GM04504 (cell line): Measurements from ENCODE around the gene SALL1.
A peak's percentile ranks its signal among the peaks of the same experiment; 100 is the strongest.

Source experiments
- DNase-seq: peaks from one replicate; pipeline ENCODE4 v3.0.0-alpha.2; 2012; ENCODE audit warnings: low read depth

SALL1 gene

DNA sequence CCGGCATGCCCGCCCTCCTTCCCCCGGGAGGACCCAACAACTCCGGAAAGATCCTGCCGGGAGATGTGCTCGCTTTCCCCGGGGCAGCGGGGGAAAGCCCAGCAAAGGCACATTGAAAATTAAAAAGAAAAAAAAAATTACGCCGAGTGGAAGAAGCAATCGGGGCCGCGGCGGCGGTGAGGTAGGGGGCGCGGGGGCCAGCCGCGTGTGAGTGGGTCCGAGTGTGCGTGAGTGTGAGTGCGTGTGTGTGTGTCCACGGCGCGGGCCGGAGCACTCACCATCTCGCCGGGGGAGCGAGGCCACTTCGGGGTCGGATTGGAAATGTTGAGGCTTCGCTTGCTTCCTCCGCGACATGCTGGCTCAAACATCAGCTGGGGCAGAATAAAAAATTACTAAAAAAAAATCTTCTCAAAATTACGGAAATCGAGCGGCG is at the start of gene SALL1:
TSS of gene SALL1 (minus strand) at position 383 of the 433 bp plus-strand sequence. CDS start at position 354, 29 bp downstream.
- no peak for DNase-seq

DNA sequence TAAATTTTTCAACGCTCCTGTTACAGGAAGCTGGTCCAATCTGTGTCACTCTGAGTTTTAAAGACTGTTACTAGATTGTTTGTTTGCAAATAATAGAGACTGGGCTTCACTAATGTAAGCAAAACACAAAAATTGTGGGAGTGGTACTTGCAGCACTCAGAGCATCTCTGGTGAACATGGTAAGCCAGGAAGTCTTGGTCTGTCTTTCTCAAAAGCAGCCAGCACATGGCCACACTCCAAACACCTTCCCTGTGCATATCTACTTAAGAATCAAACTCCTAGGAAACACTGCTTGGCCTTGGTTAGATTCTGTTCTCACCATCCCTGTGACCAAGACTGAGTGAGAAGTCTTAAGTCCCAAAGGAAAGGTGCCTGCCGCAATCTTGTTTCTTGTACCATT is 49.7 kb upstream of the SALL1 start:
- no peak for DNase-seq

DNA sequence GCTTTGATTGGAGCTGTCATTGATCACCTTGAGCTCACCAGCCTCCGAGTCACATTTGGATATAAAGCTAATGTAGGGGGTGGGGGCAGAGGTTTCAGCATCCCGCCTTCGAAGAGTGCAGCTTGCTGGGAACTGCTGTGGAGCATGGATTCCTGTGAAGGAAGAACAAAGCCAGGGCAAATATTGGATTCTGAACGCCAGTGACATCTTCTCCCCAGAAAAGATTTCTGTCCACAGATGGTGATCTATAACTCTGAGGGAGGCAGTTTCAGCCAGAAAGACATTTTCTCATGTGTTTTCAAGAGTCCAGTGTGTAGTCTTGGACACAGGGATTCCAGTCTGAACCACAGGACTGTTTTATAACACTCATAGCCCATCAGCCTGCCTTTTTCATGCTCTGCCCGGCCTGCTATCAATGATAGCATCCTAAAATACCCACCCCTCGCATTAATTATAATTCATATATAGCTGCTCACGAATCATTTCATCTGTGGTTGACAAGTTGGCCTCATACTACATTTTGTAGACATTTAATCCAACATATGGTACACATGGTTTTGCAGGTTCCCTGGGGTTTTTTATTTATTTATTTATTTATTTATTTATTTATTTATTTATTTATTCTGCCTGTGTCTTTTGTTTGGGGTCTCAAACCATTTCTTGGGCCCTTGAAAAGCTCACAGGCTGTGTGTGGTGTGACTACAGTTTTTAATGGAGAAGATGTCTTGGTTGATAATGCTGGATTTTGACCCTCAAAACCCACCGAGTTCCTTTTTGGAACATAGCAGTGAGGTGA is 47.1 kb upstream of the SALL1 start:
- no peak for DNase-seq

DNA sequence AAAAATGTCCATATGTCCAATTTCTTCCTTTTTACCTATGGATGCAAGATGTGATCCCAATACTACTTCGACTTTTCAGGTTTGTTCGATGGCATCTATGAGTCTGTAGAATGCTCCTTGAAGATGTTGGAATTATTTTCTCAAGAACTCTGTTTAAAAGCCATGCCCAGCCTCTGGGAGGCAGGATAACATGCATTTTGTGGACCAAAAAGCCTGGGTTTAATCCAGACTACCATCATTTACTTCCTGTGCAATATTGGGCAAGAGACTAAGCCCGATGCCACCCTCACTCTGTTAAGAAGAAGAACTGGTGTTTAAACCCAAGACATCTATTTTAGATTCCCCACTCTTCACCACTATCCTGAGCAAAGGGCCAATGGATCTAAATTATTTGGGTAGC is 42.8 kb upstream of the SALL1 start:
- no peak for DNase-seq

DNA sequence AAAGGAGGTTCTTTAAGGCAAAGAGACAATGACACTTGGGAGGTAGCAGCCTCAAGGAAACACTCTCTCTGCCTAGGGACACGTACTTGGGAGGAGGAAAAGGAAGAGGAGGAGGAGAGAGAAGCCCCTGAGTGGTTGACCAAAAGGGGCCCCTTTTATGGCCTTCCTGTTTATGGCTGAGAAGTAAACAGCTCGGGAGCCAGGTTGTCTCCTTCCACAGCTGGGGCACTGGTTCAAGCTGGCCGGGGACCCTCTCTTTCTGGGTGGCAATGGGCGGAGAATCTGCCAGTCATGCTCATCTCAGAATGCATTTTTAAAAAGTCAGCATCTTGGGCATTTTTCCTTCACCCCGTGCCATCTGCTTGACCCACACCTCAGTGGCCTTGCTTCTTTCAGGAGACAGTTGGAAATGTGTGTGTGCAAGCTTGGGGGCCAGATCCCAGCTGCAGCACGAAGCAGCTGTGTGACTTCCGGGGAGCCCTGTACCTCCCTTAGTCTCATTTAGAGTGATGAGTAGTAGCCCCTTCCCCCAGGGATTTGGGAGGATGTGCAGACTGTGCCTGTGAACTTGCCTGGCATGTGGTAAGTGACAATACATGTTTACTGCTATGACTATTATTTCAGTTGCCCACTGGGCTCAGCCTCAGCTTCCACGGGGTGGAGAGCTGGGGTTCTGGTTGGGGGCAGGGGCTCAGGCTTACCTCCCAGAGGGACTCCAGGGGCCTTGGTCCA is 33.8 kb upstream of the SALL1 start:
- DNase-seq, result no peak

DNA sequence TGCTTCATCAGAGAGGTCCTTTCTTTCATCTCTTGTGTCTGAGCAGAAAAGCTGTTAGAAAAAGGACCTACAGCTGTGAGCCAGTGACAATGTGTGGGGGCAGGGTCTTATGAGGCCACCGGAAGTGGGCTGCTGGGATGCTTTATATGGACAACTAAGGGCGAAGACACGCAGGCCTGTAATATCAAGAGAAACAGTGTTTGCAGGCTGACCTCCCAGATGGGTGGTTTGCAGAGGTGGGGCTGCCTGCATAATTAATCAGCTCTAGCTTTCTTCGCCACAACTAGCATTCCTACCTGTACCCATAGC is 30.4 kb upstream of the SALL1 start:
- DNase-seq, result no peak

DNA sequence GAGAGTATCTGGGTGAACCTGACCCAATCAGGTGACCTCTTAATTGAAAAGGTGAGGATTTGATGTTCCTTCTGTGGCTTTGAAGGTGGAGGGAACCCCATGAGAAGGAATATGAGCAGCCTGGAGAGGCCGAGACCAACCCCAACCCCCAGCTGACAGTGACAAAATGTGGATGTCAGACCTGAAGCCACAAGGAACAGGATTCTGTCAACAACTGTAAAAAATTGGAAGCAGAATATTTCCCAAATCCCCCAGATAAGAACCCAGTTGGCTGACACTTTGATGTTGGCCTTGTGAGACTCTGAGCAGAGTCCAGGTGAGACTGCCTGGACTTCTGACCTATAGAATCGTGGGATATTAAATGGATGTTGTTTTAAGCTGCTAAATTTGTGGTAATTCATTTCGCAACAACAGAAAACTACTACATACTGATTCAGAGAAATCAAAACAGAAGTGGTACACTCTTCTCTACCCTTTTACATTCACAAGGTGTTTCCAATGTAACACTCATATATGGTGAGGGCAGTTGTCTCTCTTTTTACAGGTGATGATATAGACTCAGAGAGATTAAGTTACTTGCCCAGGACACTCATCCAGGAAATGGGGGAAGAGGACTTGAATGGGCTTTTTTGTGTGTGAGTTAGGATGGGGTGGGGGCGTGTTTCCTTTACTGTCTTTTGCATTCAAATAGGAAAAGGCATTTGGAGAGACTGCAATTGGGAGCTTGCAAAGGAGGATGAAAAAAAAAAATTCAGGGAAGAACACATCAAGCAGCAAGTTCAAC is 29.8 kb upstream of the SALL1 start:
- no peak for DNase-seq

DNA sequence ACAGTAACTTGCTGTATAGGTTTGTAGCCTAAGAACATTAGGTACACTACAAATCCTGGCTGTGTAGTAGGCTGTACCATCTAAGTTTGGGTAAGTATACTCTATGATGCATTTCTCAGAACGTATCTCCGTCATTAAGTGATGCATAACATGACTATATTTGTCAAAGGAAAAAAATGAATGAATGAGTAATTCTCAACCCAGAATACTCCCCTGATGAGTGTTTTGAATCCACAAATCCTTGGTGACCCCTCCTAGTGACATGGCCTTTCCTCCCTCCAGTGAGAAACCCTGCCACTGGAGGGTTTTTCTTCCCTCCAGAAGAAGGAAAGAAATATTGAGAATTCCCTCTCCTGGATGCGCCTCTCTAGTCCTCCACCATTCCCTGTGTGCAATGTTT is 24.0 kb upstream of the SALL1 start:
- no peak for DNase-seq

DNA sequence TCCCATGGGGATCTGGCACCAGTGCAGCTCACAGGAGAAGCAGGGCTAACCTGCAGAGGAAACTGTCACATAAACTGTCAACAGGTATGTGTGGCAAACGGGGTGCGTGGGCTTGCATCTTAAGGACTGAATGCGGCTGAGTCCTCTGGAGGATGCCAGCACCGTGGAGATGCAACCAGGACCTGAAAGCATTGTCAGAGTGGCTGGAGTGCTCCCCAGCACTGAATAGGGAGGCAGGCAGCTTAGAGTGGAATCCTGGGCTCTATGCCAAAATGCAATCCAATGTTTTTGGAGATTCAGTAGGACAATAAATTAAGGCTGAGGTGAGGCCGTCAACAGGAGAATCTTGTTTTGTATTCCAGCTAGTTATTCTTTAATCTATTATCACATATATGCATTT is 21.3 kb upstream of the SALL1 start:
- DNase-seq, result no peak

DNA sequence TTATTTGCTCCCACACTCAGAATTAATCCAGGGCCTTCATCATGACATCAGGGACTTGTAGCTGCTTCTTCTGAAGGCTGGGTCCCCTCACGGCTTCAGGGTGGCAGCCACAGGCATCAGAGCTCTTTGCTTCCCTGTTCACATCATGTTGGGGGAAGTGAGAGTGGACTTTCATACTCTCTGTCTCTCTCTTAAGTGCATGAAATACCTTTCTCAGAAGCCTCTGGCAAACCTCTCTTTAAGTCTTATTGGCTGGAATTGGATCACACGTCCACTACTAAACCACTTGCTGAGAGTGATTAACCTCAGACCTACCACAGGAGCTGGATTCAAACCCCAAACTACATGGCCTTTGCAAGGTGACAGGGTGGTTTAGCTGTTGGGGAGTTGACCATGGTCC is 17.7 kb upstream of the SALL1 start:
- DNase-seq, result no peak

DNA sequence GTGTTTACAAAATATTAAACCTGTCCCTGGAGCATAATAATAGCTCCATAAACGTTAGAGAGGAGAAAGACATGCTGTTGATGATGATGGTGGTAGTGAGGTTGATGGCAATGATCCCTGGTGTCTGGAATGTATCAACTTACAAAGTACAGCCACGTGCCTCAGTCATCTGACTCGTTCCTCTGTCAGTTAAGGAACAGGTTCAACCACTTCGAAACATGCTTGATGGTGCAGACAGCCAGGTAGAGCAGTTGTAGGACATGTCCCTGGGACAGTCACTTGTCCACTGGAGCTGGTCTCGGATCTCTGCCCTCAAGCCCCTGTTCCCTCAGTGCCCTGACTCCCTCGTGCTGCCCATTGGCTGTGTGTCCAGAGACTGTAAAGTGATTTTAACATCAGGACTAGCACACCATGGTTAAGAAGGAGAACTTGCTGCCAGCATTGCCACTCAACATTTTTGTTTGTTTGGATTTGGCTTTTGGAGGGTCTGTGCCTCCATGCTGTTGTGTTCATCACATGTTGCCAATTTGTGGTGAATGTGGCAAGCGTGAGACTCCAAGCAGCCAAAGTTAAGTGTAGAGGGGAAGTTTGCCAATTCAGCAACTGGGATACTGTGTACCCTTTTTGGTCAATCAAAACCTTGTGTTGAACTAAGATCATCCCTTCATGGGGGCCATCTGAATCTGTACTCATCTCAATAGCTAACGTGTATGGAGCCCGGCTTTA is 16.3 kb upstream of the SALL1 start:
- DNase-seq, result no peak

DNA sequence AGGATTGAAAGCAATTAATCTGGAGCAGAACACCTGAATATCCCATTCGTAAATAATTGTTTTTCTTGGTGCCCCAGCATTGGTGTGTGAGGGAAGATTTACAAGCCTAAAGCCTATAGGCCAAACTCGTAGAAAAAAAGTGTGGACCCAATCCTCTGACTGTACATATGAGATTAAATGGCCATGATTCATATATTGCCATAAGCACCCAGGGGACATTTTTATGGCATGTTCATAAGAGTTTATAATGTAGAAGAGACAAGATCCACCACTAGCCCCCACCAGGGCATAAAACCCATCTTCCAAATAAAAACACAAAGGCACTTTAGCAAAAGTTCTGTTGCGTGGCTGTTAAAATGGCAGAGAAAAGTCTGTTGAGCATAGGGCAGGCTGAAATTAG is 15.5 kb upstream of the SALL1 start:
- no peak for DNase-seq

DNA sequence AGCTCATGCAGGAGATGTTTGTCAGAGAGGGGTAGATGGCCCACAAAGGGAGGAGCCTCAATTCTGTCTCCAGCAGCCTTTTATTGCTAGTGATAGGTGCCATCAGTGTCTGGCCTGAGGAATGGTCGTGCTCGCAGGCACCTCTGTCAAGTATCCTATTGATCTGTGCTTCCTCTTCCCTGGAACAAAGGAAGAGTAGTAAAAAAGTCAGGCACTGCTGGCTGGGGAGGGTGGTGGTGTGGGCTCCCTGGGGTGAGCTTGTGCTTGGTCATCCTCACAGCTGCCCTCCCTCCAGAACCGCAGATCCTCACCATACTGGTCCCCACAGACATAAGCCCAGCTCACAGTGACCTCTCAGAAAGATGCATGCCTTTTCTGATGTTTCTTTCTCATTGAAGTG is 15.0 kb upstream of the SALL1 start:
- DNase-seq, result no peak

DNA sequence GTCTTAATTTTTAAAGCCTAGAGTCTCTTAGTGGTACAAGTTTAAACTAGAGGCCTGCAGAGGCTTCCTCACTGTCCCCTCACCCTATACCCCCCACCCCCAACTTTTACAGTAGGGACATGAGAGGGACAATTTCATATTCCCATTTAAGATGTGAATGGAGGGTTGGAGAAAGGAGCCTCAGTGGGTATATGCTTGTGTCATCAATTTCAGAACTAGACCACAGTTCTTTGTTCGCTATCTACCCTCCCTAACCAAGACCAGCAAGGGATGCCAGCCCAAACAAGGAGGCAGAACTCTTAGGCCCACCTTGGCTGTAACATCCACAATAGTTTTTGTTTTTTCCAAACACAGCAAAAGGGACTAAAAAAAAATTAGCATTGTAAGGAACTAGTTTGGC is 14.0 kb upstream of the SALL1 start:
- DNase-seq, result no peak

DNA sequence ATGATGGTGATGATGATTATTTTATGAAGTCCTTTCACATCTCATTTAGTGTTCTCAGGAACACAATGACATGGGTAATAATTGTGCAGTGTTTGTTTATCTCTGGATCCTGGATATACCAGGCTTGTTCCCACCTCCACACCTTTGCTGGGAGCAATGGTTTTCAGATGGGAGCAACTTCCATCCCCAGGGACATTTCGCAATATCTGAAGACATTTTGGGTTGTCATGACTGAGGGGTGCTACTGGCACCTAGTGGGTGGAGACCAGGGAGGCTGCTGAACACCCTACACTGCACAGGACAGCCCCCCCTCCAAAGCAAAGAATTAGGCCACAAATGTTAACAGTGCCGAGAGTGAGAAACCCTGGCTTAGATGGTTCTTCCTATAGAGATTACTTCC is 13.5 kb upstream of the SALL1 start:
- no peak for DNase-seq

DNA sequence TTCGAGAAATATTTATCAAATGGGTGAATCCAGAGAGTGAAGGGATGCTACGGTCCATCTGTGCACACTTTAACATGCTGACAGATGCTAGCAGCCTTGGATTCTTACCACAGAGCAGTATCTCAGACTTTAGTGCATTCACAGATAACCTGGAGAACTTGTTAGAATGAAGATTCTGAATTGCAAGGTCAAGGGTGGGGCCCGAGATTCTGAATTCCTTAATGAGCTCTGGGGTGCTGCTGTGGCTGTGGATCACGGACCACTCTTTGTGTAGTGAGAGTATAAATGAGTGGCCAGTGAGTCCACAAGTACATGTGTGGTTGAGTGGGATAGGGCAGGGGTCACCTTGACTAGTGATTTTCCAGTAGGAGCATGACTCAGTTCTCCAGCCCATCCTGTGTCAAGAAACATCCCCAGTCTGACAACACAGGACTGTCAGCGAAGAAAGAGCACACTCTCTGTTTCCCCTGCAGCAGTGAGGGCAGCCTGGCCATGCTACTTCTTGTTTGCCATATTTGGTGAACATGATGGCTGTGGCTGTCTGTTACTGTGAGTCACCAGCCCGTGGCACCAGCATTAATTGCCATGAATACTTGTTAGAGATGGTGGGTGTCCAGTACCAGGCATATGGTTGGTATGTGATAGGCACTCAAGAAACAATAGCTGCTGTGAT is 13.0 kb upstream of the SALL1 start:
- DNase-seq, result peak; percentile 30

DNA sequence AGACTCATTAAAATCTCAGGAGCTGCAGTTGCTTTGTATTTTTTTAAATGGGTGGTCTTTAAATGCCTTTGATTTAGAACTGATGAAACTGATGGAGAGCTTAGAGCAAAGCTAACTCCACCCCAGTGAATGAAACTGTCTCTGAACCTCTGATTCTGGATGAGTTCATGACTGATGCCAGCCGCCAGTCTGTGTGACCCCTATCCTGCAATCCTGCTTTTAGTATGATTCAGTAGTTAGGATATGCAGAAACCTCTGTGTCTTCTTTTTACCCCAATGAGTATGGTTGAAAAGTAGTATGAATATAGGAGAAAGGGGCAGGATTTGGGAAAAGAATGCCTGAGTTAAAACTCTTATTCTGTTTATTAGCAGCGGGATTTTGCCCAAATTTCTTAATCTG is 12.3 kb upstream of the SALL1 start:
- no peak for DNase-seq

DNA sequence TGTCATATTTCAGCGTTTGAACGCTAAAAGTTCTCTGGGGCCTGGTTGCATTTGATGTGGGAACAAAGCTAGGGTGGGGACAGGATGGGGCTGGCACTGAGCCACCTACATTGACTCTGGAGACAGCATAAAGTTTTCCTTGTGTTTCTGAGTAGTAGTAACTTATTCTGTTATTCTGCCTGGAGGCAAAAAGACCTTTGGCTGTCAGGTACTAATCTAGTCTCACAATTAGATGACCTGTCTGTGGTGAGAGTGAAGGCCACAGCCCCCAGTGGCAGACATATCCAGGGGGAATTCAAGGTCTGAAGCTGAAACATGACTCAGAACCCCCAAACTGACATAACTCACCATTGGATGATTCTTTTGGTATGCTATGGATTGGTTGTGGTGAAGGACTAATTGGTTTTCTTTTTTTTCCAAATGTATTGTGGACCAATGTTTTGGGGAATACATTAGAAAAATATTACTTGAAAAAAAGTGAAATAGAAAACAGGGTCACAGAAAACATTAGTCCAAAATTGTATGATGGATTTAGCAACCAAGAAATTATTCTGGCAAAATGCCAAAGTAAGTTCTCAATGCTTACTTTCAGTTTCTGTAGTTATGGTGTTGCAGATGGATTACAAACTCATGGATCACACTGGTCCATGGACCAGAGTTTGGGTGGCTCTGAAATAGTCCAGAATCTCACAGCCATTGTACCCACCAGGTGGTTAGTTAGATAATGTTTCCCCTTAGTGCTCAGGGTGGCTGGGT is 10.5 kb upstream of the SALL1 start:
- no peak for DNase-seq

DNA sequence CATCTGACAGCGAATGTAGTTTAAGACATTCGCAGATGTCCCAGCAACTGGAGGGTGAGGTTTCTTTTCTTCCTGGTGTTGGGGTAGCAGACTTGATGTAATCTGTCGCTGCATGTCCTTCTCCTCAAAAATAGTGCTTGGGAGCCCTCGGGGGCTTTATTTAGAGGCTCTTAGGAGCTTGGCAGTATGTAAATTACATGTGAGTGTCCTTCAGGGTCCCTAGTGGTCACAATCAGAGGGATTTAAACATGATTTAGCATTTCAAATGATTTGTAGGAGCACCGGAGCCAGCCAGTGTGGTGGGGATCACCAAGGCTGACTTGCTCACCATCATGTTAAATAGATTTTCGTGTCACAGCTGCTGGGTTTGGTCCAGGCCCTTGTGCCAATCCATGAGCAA is 8.8 kb upstream of the SALL1 start:
- no peak for DNase-seq

DNA sequence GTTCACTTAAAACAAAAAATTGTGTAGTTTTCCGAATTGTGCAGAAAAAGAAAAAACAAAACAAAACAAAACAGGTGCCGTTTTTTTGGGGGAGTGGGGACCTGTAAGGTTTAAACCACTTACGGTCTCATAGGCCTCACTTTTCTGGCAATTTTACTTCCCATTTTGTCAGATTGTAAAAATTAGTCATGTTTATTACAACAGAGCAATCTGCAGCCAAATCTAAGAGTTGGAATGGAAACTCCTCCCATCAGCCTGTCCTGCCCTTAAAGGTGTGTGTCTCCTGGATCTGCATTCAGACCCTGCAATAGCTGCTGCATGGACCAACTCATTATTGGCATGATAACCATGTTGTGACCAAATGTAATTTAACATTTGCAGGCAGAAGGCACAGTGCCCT is 8.2 kb upstream of the SALL1 start:
- no peak for DNase-seq

DNA sequence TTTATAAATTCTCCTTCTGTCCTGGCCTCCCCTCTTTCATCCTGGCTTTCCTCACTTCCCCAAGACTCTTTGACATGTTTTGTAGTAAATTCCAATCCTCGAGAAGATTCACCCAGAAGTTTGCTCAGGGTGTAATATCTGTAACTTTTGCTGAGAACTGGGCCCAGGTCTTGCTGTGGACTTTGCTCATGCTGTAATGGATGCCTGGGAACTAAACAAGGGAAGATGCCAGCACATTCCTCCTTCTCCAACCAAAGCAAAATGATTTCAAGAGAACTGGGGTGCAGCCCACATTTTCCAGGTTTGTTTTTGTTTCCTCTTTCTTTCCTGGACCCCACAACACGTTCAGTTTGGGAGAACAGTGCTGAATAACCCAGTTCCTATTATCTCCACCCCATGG is 6.6 kb upstream of the SALL1 start:
- DNase-seq, result no peak
